Rectal smooth muscle tissue (tissue), 1 donor: ENCODE results near the gene SREBF1.

ENCODE experiments used
- H3K27ac ChIP-seq: one replicate; pipeline ENCODE4 v1.7.0; 2013; ENCODE audit warnings: low read depth, low read length, inconsistent platforms
- H3K27me3 ChIP-seq: one replicate; pipeline ENCODE4 v1.7.0; 2013; ENCODE audit warnings: low read length; ENCODE audit not compliant: control insufficient read depth, insufficient read depth
- H3K36me3 ChIP-seq: one replicate; pipeline ENCODE4 v1.7.0; 2013; ENCODE audit warnings: low read length; ENCODE audit not compliant: control insufficient read depth, insufficient read depth
- H3K4me1 ChIP-seq: one replicate; pipeline ENCODE4 v1.7.0; 2013; ENCODE audit warnings: low read length; ENCODE audit not compliant: control insufficient read depth, insufficient read depth
- H3K4me3 ChIP-seq: one replicate; pipeline ENCODE4 v1.7.0; 2013; ENCODE audit warnings: low read length
- H3K9ac ChIP-seq: one replicate; pipeline ENCODE4 v1.7.0; 2013; ENCODE audit warnings: low read length

The SREBF1 gene

GRCh38 chr17:17797119-17797809 lies 39.5 kb downstream of the SREBF1 start:
- peaks cover 23% of the 10 kb centered on the region for H3K36me3 ChIP-seq
- H3K4me1 ChIP-seq: peaks cover 7% of the 10 kb centered on the region
- no peak overlapping the region for H3K9ac ChIP-seq
- no peak overlapping the region for H3K27ac ChIP-seq
- no peaks in the 10 kb centered on the region for H3K27me3 ChIP-seq
- H3K4me3 ChIP-seq: no peak overlapping the region

- H3K4me3 ChIP-seq: no peak overlapping the region
- peaks cover 23% of the 10 kb centered on the region for H3K36me3 ChIP-seq
- H3K27me3 ChIP-seq: no peaks in the 10 kb centered on the region
- H3K9ac ChIP-seq: no peak overlapping the region
- H3K4me1 ChIP-seq: peaks cover 12% of the 10 kb centered on the region
- no peak overlapping the region for H3K27ac ChIP-seq
Observed at GRCh38 chr17:17796787-17797061, 40.1 kb downstream of the SREBF1 start.

- Histone ChIP-seq H3K4me1 (peaks cover 13% of the 10 kb centered on the region), H3K27me3 (no peaks in the 10 kb centered on the region), H3K4me3 (no peak overlapping the region), H3K27ac (no peak overlapping the region), H3K9ac (no peak overlapping the region), H3K36me3 (peaks cover 23% of the 10 kb centered on the region)
Observed at GRCh38 chr17:17795946-17796786, 40.6 kb downstream of the SREBF1 start.

- Histone ChIP-seq H3K36me3 (peaks cover 23% of the 10 kb centered on the region), H3K4me1 (peaks cover 13% of the 10 kb centered on the region), H3K27me3 (no peaks in the 10 kb centered on the region), H3K9ac (no peak overlapping the region), H3K27ac (no peak overlapping the region), H3K4me3 (no peak overlapping the region)
Observed at GRCh38 chr17:17795296-17795695, 41.5 kb downstream of the SREBF1 start.

- H3K4me1 ChIP-seq: peaks cover 16% of the 10 kb centered on the region
- no peaks in the 10 kb centered on the region for H3K27me3 ChIP-seq
- no peak overlapping the region for H3K4me3 ChIP-seq
- no peak overlapping the region for H3K9ac ChIP-seq
- H3K36me3 ChIP-seq: peaks cover 23% of the 10 kb centered on the region
- peak overlapping the region; percentile 14 for H3K27ac ChIP-seq
Observed at GRCh38 chr17:17794382-17794781, 42.4 kb downstream of the SREBF1 start.

GRCh38 chr17:17793378-17794214 lies 43.2 kb downstream of the SREBF1 start:
- Histone ChIP-seq H3K4me1 (peaks cover 16% of the 10 kb centered on the region), H3K9ac (no peak overlapping the region), H3K4me3 (no peak overlapping the region), H3K27ac (peak overlapping the region; percentile 66), H3K36me3 (peaks cover 18% of the 10 kb centered on the region), H3K27me3 (no peaks in the 10 kb centered on the region)

- no peak overlapping the region for H3K9ac ChIP-seq
- peaks cover 16% of the 10 kb centered on the region for H3K4me1 ChIP-seq
- peak overlapping the region; percentile 66 for H3K27ac ChIP-seq
- peaks cover 13% of the 10 kb centered on the region for H3K36me3 ChIP-seq
- no peaks in the 10 kb centered on the region for H3K27me3 ChIP-seq
- no peak overlapping the region for H3K4me3 ChIP-seq
Observed at GRCh38 chr17:17792551-17793377, 44.0 kb downstream of the SREBF1 start.

- Histone ChIP-seq H3K4me3 (no peak overlapping the region), H3K36me3 (peaks cover 9% of the 10 kb centered on the region), H3K4me1 (peaks cover 16% of the 10 kb centered on the region), H3K27me3 (no peaks in the 10 kb centered on the region), H3K27ac (no peak overlapping the region), H3K9ac (no peak overlapping the region)
Observed at GRCh38 chr17:17792037-17792550, 44.7 kb downstream of the SREBF1 start.

- Histone ChIP-seq H3K4me3 (no peak overlapping the region), H3K9ac (no peak overlapping the region), H3K27me3 (no peaks in the 10 kb centered on the region), H3K27ac (no peak overlapping the region), H3K36me3 (peaks cover 9% of the 10 kb centered on the region), H3K4me1 (peaks cover 16% of the 10 kb centered on the region)
Observed at GRCh38 chr17:17790637-17791464, 45.9 kb downstream of the SREBF1 start.

- no peak overlapping the region for H3K4me3 ChIP-seq
- H3K36me3 ChIP-seq: peaks cover 3% of the 10 kb centered on the region
- H3K9ac ChIP-seq: no peak overlapping the region
- H3K27me3 ChIP-seq: no peaks in the 10 kb centered on the region
- H3K4me1 ChIP-seq: peaks cover 20% of the 10 kb centered on the region
- H3K27ac ChIP-seq: no peak overlapping the region
Observed at GRCh38 chr17:17789828-17790636, 46.8 kb downstream of the SREBF1 start.
